ACC112 (cell line): Measurements from ENCODE around the gene NADSYN1.

Source experiments
- H2AFZ ChIP-seq: fragments of 200-600 bp; sonication (generic); one replicate; pipeline ENCODE4 v1.6.0; 2017; ENCODE audit warnings: antibody characterized with exemption, low read length; ENCODE audit not compliant: unreplicated experiment
- H3K27ac ChIP-seq: fragments of 200-600 bp; sonication (generic); 2 replicates; pipeline ENCODE4 v1.5.1; 2014; ENCODE audit warnings: low read depth, mild to moderate bottlenecking, antibody characterized with exemption, low read length, moderate library complexity
- H3K27me3 ChIP-seq: fragments of 200-600 bp; sonication (generic); 2 replicates; pipeline ENCODE4 v1.6.1; 2014; ENCODE audit warnings: mild to moderate bottlenecking, antibody characterized with exemption, low read length, moderate library complexity, mixed read lengths; ENCODE audit not compliant: insufficient read depth
- H3K36me3 ChIP-seq: fragments of 200-600 bp; sonication (generic); 2 replicates; pipeline ENCODE4 v1.6.1; 2016; ENCODE audit warnings: mild to moderate bottlenecking, antibody characterized with exemption, low read length, moderate library complexity, mixed read lengths; ENCODE audit not compliant: insufficient read depth
- H3K4me1 ChIP-seq: fragments of 200-600 bp; sonication (generic); one replicate; pipeline ENCODE4 v1.6.1; 2016; ENCODE audit warnings: low read length, mixed read lengths; ENCODE audit not compliant: insufficient read depth, unreplicated experiment, control insufficient read depth
- H3K4me3 ChIP-seq: fragments of 200-600 bp; sonication (generic); 2 replicates; pipeline ENCODE4 v1.5.1; 2014; ENCODE audit warnings: mild to moderate bottlenecking, low read depth, low read length
- H3K79me2 ChIP-seq: fragments of 200-600 bp; sonication (generic); one replicate; pipeline ENCODE4 v1.6.0; 2016; ENCODE audit warnings: low read length; ENCODE audit not compliant: control insufficient read depth, unreplicated experiment, insufficient read depth

The NADSYN1 gene

GRCh38 chr11:71442880-71443279 is 10.1 kb upstream of the NADSYN1 start:
- Histone ChIP-seq H3K27me3 (no peaks in the 10 kb centered on the region), H3K36me3 (peaks cover 32% of the 10 kb centered on the region), H3K4me3 (no peak overlapping the region), H3K4me1 (peaks cover 4% of the 10 kb centered on the region), H2AFZ (no peak overlapping the region), H3K27ac (no peak overlapping the region), H3K79me2 (no peaks in the 10 kb centered on the region)

GRCh38 chr11:71443736-71444445 is 9.1 kb upstream of the NADSYN1 start:
- Histone ChIP-seq H3K4me1 (peaks cover 4% of the 10 kb centered on the region), H3K79me2 (peaks cover 4% of the 10 kb centered on the region), H3K4me3 (no peak overlapping the region), H3K27ac (no peak overlapping the region), H3K36me3 (peaks cover 32% of the 10 kb centered on the region), H2AFZ (no peak overlapping the region), H3K27me3 (no peaks in the 10 kb centered on the region)

- Histone ChIP-seq H3K27me3 (no peaks in the 10 kb centered on the region), H3K36me3 (peaks cover 32% of the 10 kb centered on the region), H3K4me3 (no peak overlapping the region), H2AFZ (no peak overlapping the region), H3K4me1 (peaks cover 5% of the 10 kb centered on the region), H3K27ac (no peak overlapping the region), H3K79me2 (peaks cover 9% of the 10 kb centered on the region)
Measured at GRCh38 chr11:71444811-71445210, 8.2 kb upstream of the NADSYN1 start.

- H3K36me3 ChIP-seq: peaks cover 32% of the 10 kb centered on the region
- H2AFZ ChIP-seq: no peak overlapping the region
Measured at GRCh38 chr11:71446150-71446549, 6.9 kb upstream of the NADSYN1 start.

DNA sequence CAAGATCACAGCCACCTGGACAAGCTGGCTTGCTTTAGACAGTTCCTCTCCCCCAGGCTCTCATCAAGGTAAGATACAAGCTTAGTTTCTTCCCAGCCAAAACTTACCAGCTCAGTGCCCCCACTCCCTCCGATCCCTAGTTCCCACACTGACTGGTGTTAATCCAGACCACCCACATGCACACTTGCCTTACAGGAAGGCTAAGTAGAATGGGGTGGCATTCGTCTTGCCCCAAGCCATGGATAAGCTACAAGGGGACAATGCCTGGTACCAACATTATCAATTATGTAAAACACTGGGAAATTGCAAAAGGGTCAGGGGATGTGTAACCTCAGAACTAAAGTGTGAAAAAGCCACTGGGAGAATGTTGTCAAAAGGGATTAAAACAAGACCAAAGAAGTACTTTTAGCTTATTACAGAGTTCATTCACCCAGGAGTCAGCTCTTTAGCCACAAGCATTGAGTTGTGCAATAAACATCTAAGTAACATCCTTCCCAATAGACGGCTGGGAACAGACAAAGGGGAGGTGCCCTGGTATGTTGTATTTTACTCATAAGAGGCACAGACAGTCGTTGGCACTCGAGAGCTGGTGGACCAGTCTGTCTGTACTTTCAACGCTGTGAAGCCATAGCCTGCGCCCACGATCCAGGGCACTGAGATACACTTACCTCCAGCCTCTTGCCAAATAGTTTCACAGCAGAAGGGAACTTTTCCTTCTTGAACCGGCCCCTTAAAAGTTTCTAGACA is 5.9 kb upstream of the NADSYN1 start:
- Histone ChIP-seq H3K27me3 (no peaks in the 10 kb centered on the region), H2AFZ (peak overlapping the region; percentile 67), H3K4me3 (peak overlapping the region; percentile 99), H3K36me3 (peaks cover 32% of the 10 kb centered on the region), H3K4me1 (peaks cover 8% of the 10 kb centered on the region), H3K79me2 (peaks cover 9% of the 10 kb centered on the region), H3K27ac (no peak overlapping the region)

More at GRCh38 chr11:71446150-71446549, 6.9 kb upstream of the NADSYN1 start:
- peaks cover 9% of the 10 kb centered on the region for H3K79me2 ChIP-seq
- no peaks in the 10 kb centered on the region for H3K27me3 ChIP-seq
- no peak overlapping the region for H3K27ac ChIP-seq
- no peak overlapping the region for H3K4me3 ChIP-seq
- peaks cover 8% of the 10 kb centered on the region for H3K4me1 ChIP-seq

- peaks cover 32% of the 10 kb centered on the region for H3K36me3 ChIP-seq
- no peaks in the 10 kb centered on the region for H3K27me3 ChIP-seq
- H2AFZ ChIP-seq: peak overlapping the region; percentile 67
Measured at GRCh38 chr11:71447791-71448256, 5.2 kb upstream of the NADSYN1 start.

DNA sequence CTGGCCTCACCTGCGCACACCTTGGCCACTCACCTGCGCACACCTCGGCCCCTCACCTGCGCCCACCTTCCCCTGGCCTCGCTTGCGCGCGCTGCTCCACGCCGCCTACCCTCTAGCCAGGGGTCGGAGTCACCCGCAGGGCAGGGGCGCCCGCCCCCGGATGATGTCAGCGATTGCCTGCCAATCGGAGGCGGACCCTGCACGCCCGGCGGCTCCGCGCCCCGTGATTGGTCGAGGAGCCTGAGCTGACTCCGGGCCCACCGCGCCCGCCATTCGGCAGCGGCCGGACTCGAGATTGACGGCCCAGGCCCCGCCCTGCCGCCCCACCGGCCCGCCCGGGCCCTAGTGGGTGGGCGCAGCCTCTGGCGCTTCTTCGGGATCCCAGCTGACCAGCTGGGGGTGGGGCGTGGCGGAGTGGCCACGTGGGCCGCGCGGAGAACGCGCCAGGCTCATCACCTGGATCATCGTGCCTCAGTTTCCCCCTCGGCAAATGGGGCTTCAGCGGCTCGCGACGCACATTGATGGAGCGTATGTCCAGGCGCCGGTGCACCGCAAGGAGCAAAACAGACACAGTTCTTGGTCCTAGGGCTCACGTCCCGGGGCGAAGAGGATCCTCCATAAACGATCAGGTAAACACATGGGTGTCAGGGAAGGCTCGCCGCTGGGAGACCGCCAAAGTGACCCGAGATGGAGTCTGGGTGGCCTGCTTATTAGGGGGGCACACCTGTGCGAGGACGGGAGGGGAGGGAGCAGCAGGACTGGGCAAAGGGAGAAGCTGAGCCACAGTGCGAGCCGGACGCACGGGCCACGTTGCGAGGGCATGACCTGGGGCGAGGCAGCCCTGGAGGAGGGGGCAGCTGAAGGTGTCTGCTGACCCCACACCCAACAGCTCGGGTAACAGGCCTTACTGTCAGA is 4.5 kb upstream of the NADSYN1 start, which contains the start of gene DHCR7:
Gene DHCR7 (minus strand): TSS at position 137 of the 915 bp plus-strand sequence. CDS start 3,441 bp downstream, outside the sequence.
- Histone ChIP-seq H3K4me3 (peak within 1 kb of the TSS; percentile 99), H3K79me2 (peaks cover 13% of the 10 kb centered on the region), H3K27ac (no peak within 1 kb of the TSS), H3K27me3 (no peaks in the 10 kb centered on the region), H3K4me1 (peaks cover 8% of the 10 kb centered on the region), H3K36me3 (peaks cover 29% of the 10 kb centered on the region), H2AFZ (peak within 1 kb of the TSS; percentile 89)

More at GRCh38 chr11:71447791-71448256, 5.2 kb upstream of the NADSYN1 start:
- H3K4me3 ChIP-seq: peak overlapping the region; percentile 99
- no peak overlapping the region for H3K27ac ChIP-seq
- H3K79me2 ChIP-seq: peaks cover 9% of the 10 kb centered on the region
- H3K4me1 ChIP-seq: peaks cover 8% of the 10 kb centered on the region

- peaks cover 23% of the 10 kb centered on the region for H3K36me3 ChIP-seq
- no peak overlapping the region for H2AFZ ChIP-seq
- peaks cover 21% of the 10 kb centered on the region for H3K79me2 ChIP-seq
- peak overlapping the region; percentile 99 for H3K4me3 ChIP-seq
- peaks cover 8% of the 10 kb centered on the region for H3K4me1 ChIP-seq
- H3K27me3 ChIP-seq: no peaks in the 10 kb centered on the region
- no peak overlapping the region for H3K27ac ChIP-seq
Measured at GRCh38 chr11:71449596-71449995, 3.4 kb upstream of the NADSYN1 start.

DNA sequence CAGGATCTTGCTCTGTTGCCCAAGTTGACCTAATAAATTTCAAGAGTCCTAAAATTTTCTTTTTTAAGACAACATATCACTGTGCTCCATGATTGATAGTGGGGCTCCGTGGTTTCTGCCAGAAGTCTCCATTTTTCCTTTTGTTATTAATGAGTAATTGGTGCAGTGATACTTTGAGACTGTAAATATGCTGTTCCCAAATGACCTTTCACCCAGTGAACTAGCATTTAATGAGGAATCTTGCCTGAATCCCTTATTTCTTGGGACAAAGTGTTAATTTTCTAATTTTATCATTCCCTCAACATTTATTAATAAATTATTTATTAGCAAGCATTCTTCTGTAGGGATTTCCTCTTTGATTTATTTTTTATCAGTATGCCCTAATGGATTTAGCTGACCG is 2.5 kb upstream of the NADSYN1 start:
- Histone ChIP-seq H3K79me2 (peaks cover 23% of the 10 kb centered on the region), H3K4me1 (peaks cover 8% of the 10 kb centered on the region)

DNA sequence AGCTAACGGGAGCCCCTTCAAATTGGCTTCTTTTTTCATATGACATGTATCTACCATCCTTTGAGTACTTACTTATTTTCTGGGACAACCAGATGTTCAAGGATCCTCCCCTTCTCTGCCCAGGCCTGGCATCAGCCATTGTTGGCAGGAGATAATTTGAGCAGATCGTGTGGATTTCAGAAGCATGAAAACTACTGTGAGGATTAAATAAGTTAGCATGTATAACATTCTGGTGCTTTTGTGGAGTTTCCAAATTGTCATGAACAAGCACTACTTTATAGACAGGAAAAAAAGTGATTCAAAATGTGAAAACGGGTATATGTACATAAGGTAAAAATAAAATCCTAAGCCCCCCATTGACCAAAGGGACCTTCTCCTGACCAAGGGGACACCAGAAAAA is 2.1 kb upstream of the NADSYN1 start:
- peaks cover 8% of the 10 kb centered on the region for H3K4me1 ChIP-seq
- no peak overlapping the region for H3K4me3 ChIP-seq
- no peak overlapping the region for H2AFZ ChIP-seq
- no peaks in the 10 kb centered on the region for H3K27me3 ChIP-seq
- peaks cover 11% of the 10 kb centered on the region for H3K36me3 ChIP-seq
- no peak overlapping the region for H3K27ac ChIP-seq
- H3K79me2 ChIP-seq: peaks cover 27% of the 10 kb centered on the region

More for the DNA sequence above, 2.5 kb upstream of the NADSYN1 start:
- Histone ChIP-seq H3K4me3 (no peak overlapping the region), H3K36me3 (peaks cover 15% of the 10 kb centered on the region), H3K27me3 (no peaks in the 10 kb centered on the region), H3K27ac (no peak overlapping the region), H2AFZ (no peak overlapping the region)
